Measurements from ENCODE around the gene TSPOAP1. TPM values are rescaled to one million over a fixed set of nuclear protein-coding genes. Genes with fewer than 3 reads are reported as not detected.

TSPOAP1 gene
- polyA plus RNA-seq, 1 of the 3 experiments (the other 2 are of a cell fraction): 0.79 TPM

GRCh38 chr17:58307468-58308172 lies 21.0 kb downstream of the TSPOAP1 start:
- ChIA-PET CTCF (interaction anchor here (0.6 to 2.3 kb wide), 11 partner anchors 10 to 206 kb away, joined by 3 to 16 read pairs (median 3); partner anchors contain the start of gene MTMR4), POLR2A (no interaction called here)
- no peaks in the 10 kb centered on the region for H3K27me3 ChIP-seq (ENCODE audit: insufficient read depth)

DNA sequence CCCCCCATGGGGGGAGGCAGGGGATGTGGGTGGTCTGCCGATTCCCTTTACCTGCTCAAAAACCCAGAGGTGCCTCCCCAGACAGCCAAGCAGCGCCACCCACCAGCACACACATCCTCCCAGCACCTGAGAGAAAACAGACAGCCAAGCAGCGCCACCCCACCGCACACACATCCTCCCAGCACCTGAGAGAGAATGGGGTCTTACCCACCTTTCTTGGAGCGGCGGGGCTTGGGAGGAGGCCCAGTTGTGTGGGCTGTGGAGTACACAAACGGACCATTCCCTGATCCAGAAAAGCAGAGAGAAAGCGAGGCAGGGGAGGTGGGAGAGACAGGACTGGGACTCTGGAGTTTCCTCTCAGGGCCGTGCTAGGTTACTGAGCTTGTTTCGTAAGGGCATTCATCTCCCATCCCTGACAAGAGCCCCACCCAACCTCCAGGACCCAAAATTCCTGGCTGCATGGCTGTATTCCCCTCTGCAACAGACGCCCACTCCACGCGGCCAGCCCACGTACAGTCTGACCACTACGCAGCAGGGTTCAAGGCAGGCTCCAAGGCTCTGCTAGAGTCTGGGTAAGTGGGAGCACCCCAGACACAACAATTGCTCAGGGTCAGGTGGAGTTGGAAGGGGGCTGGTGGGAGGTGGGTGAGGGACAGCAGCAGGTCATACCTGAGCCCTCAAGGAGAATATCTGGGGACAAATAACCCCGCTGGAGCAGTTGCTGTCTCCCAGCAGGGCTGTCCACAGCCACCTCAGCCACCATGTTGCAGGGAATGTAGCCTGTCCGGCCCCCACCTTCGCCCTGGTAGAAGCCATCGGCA lies 22.3 kb downstream of the TSPOAP1 start:
- H4K20me1 ChIP-seq (ENCODE audit: insufficient read depth): no peaks in the 10 kb centered on the region
- no peaks in the 10 kb centered on the region for H3K36me3 ChIP-seq (replicated peaks in 1 of 2; ENCODE audit: control insufficient read depth in 1 of 2, insufficient read depth in 2 of 2, low read length in 1 of 2)
- ChIA-PET POLR2A (interaction anchor here (1.9 kb wide), 1 partner anchor 46 kb away, joined by 4 read pairs; the partner anchor contains the start of gene SUPT4H1), CTCF (interaction anchor here (1.2 to 3.4 kb wide), 6 partner anchors 8 to 44 kb away, joined by 3 to 21 read pairs (median 7); no protein-coding TSS in a partner anchor)
- H3K4me3 ChIP-seq (ENCODE audit: low read depth in 2 of 2, low read length in 1 of 2): no peak overlapping the region
- H3K9me2 ChIP-seq: no peaks in the 10 kb centered on the region
- DNase-seq: peak; percentile 28
- TF ChIP-seq NFIC (IDR thresholded peaks at IDR 0.05; ENCODE audit: borderline replicate concordance): no peak
- TF ChIP-seq POLR2AphosphoS5 (IDR thresholded peaks at IDR 0.05; ENCODE audit: low read depth, low read length): no peak
- H2AFZ ChIP-seq (ENCODE audit: low read depth): no peak overlapping the region
- H3F3A ChIP-seq (replicated peaks; ENCODE audit: insufficient read depth): no peaks in the 10 kb centered on the region
- no peak overlapping the region for H3K4me2 ChIP-seq
- peaks cover 6% of the 10 kb centered on the region; the same call in 1 of the 2 replicates for H3K27me3 ChIP-seq (ENCODE audit: insufficient read depth)
- peaks cover 0 to 3% of the 10 kb centered on the region in 2 experiments; a peak in 1 of 4 replicates for H3K4me1 ChIP-seq (ENCODE audit: control insufficient read depth in 1 of 2, insufficient read depth in 2 of 2, low read depth in 1 of 2, low read length in 1 of 2)
- no peaks in the 10 kb centered on the region for H3K79me2 ChIP-seq (ENCODE audit: insufficient read depth)
- no peaks in the 10 kb centered on the region for H3K9me3 ChIP-seq
- H3K27ac ChIP-seq (ENCODE audit: low read depth in 2 of 2, low read length in 1 of 2): no peak overlapping the region
- no peak overlapping the region for H3K9ac ChIP-seq
- 60% methylated on average over 16 of the region's 19 CpGs for WGBS (ENCODE audit: low lambda C conversion rate)

More at GRCh38 chr17:58307468-58308172, 21.0 kb downstream of the TSPOAP1 start:
- 57% methylated on average over 13 of the region's 20 CpGs for WGBS (ENCODE audit: low lambda C conversion rate)
- no peaks in the 10 kb centered on the region for H3K9me3 ChIP-seq
- no peaks in the 10 kb centered on the region for H3K9me2 ChIP-seq
- no peaks in the 10 kb centered on the region for H3F3A ChIP-seq (replicated peaks; ENCODE audit: insufficient read depth)
- no peak overlapping the region for H3K4me2 ChIP-seq
- H3K4me1 ChIP-seq (ENCODE audit: control insufficient read depth in 1 of 2, insufficient read depth in 2 of 2, low read depth in 1 of 2, low read length in 1 of 2): peaks cover 0 to 3% of the 10 kb centered on the region in 2 experiments; a peak in 1 of 4 replicates
- no peak overlapping the region for H3K9ac ChIP-seq
- DNase-seq: peak; percentile 26
- no peaks in the 10 kb centered on the region for H4K20me1 ChIP-seq (ENCODE audit: insufficient read depth)
- no peak overlapping the region for H2AFZ ChIP-seq (ENCODE audit: low read depth)
- H3K27ac ChIP-seq (ENCODE audit: low read depth in 2 of 2, low read length in 1 of 2): no peak overlapping the region
- H3K79me2 ChIP-seq (ENCODE audit: insufficient read depth): no peaks in the 10 kb centered on the region
- H3K4me3 ChIP-seq (ENCODE audit: low read depth in 2 of 2, low read length in 1 of 2): no peak overlapping the region
- H3K36me3 ChIP-seq (replicated peaks in 1 of 2; ENCODE audit: control insufficient read depth in 1 of 2, insufficient read depth in 2 of 2, low read length in 1 of 2): no peaks in the 10 kb centered on the region
- TF ChIP-seq RCOR1 (IDR thresholded peaks at IDR 0.05; ENCODE audit: low read length): no peak
- TF ChIP-seq RFX5 (IDR thresholded peaks at IDR 0.05; ENCODE audit: low read length): no peak
- no peak for TF ChIP-seq TCF12 (IDR thresholded peaks at IDR 0.05)
- no peak for TF ChIP-seq JUND (IDR thresholded peaks at IDR 0.05)
- TF ChIP-seq POLR2AphosphoS5 (IDR thresholded peaks at IDR 0.05; ENCODE audit: low read depth, low read length): no peak
- TF ChIP-seq SMC3 (IDR thresholded peaks at IDR 0.05; ENCODE audit: low read depth, low read length): no peak
- TF ChIP-seq USF2 (IDR thresholded peaks at IDR 0.05; ENCODE audit: borderline replicate concordance, low read depth, low read length): no peak
- no peak for TF ChIP-seq FOXM1 (IDR thresholded peaks at IDR 0.05; ENCODE audit: low read depth)
- TF ChIP-seq MEF2A (IDR thresholded peaks at IDR 0.05; ENCODE audit: borderline replicate concordance, low read depth): no peak
- no peak for TF ChIP-seq FOSL2 (IDR thresholded peaks at IDR 0.05; ENCODE audit: borderline replicate concordance, low read depth)
- TF ChIP-seq GATA2 (CRISPR knock-in tag; IDR thresholded peaks at IDR 0.05): no peak

Data from SK-N-SH (cell line).